HEK293 (cell line): ENCODE measurements around the gene SLC2A4RG.
A peak's percentile ranks its signal among the peaks of the same experiment; 100 is the strongest.

ENCODE experiments used
- CTCF ChIA-PET: fragments of 350-600 bp; formaldehyde crosslinking; extraction: SDS; loops from one replicate; lab custom pipeline; 2021; ENCODE audit warnings: antibody characterized with exemption; lab: Yijun Ruan, JAX
- POLR2A ChIA-PET: fragments of 300-600 bp; formaldehyde crosslinking; extraction: SDS; loops from one replicate; lab custom pipeline; 2020; ENCODE audit warnings: antibody characterized with exemption, inconsistent platforms; lab: Yijun Ruan, JAX
- H3K27ac ChIP-seq: fragments of 200-500 bp; sonication (Bioruptor generic); 2 replicates; pipeline ENCODE4 v1.5.1; 2014; ENCODE audit warnings: low read depth, low read length, control low read depth, inconsistent platforms; ENCODE audit errors: extremely low read depth
- H3K36me3 ChIP-seq, 2 experiments: fragments of 200-500 bp in 1 of 2; sonication (Bioruptor generic) in 1 of 2; 1 replicate in 1 of 2; 2 replicates in 1 of 2; pipeline ENCODE4 v1.5.1; 2014 to 2017; ENCODE audit warnings: inconsistent platforms in 2 of 2, low read length in 2 of 2; ENCODE audit not compliant: control insufficient read depth in 2 of 2, insufficient read depth in 1 of 2
- H3K4me1 ChIP-seq: fragments of 200-500 bp; sonication (Bioruptor generic); 2 replicates; pipeline ENCODE4 v1.5.1; 2014; ENCODE audit warnings: mild to moderate bottlenecking, low read length, inconsistent platforms; ENCODE audit not compliant: control insufficient read depth, insufficient read depth
- H3K4me3 ChIP-seq: 2 replicates; pipeline ENCODE4 v1.5.1; 2011; ENCODE audit warnings: low read depth, mild to moderate bottlenecking, control low read depth, low read length, moderate library complexity
- H3K9me3 ChIP-seq: fragments of 200-500 bp; sonication (Bioruptor generic); 2 replicates; pipeline ENCODE4 v1.5.1; 2014; ENCODE audit warnings: low read depth, low read length, inconsistent platforms; ENCODE audit not compliant: control insufficient read depth, insufficient read depth
- GLIS1 ChIP-seq: fragments of 450-650 bp; formaldehyde crosslinking; IDR thresholded peaks from 2 replicates; pipeline ENCODE4 v1.5.1; 2016; ENCODE audit warnings: missing biosample characterization, missing genetic modification characterization
- GLIS2 ChIP-seq: fragments of 450-650 bp; formaldehyde crosslinking; IDR thresholded peaks from 2 replicates; pipeline ENCODE4 v1.5.1; 2016; ENCODE audit warnings: missing biosample characterization, missing genetic modification characterization
- HIC1 ChIP-seq: fragments of 450-650 bp; formaldehyde crosslinking; IDR thresholded peaks from 2 replicates; pipeline ENCODE4 v1.5.1; 2016; ENCODE audit warnings: missing biosample characterization, missing genetic modification characterization
- HOXA7 ChIP-seq: sonication (generic); formaldehyde crosslinking; IDR thresholded peaks from 2 replicates; pipeline ENCODE4 v1.8.1; 2022; ENCODE audit warnings: missing genetic modification reagents, borderline replicate concordance
- IKZF3 ChIP-seq: fragments of 450-650 bp; IDR thresholded peaks from 2 replicates; pipeline ENCODE4 v1.5.0; 2018; ENCODE audit warnings: missing biosample characterization, mild to moderate bottlenecking, missing genetic modification characterization, moderate library complexity
- KLF8 ChIP-seq: fragments of 450-650 bp; formaldehyde crosslinking; IDR thresholded peaks from 2 replicates; pipeline ENCODE4 v1.5.1; 2016; ENCODE audit warnings: missing biosample characterization, missing genetic modification characterization
- SP3 ChIP-seq: fragments of 450-650 bp; formaldehyde crosslinking; IDR thresholded peaks from 2 replicates; pipeline ENCODE4 v1.5.1; 2016; ENCODE audit warnings: missing biosample characterization, missing genetic modification characterization
- YY1 ChIP-seq: fragments of 450-650 bp; formaldehyde crosslinking; IDR thresholded peaks from 2 replicates; pipeline ENCODE4 v1.5.1; 2018; ENCODE audit warnings: missing biosample characterization, missing genetic modification characterization
- ZBTB21 ChIP-seq: fragments of 450-650 bp; formaldehyde crosslinking; IDR thresholded peaks from 2 replicates; pipeline ENCODE4 v1.5.1; 2017; ENCODE audit warnings: missing biosample characterization, missing genetic modification characterization
- ZBTB7A ChIP-seq: fragments of 450-650 bp; formaldehyde crosslinking; IDR thresholded peaks from 2 replicates; pipeline ENCODE4 v1.5.1; 2016; ENCODE audit warnings: low read depth, missing biosample characterization, missing genetic modification characterization
- ZFHX2 ChIP-seq: fragments of 450-650 bp; formaldehyde crosslinking; conservative IDR thresholded peaks from 2 replicates; pipeline ENCODE4 v1.5.1; 2016; ENCODE audit warnings: missing biosample characterization, missing genetic modification characterization
- ZIC2 ChIP-seq: fragments of 450-650 bp; formaldehyde crosslinking; IDR thresholded peaks from 2 replicates; pipeline ENCODE4 v1.5.1; 2016; ENCODE audit warnings: missing biosample characterization, missing genetic modification characterization
- ZNF132 ChIP-seq: fragments of 450-650 bp; formaldehyde crosslinking; IDR thresholded peaks from 2 replicates; pipeline ENCODE4 v1.5.1; 2017; ENCODE audit warnings: missing biosample characterization, missing genetic modification characterization, borderline replicate concordance
- ZNF138 ChIP-seq: fragments of 450-650 bp; formaldehyde crosslinking; IDR thresholded peaks from 2 replicates; pipeline ENCODE4 v1.5.1; 2016; ENCODE audit warnings: missing biosample characterization, missing genetic modification characterization, borderline replicate concordance
- ZNF157 ChIP-seq: fragments of 450-650 bp; formaldehyde crosslinking; IDR thresholded peaks from 2 replicates; pipeline ENCODE4 v1.5.1; 2016; ENCODE audit warnings: missing biosample characterization, missing genetic modification characterization
- ZNF514 ChIP-seq: fragments of 450-650 bp; formaldehyde crosslinking; IDR thresholded peaks from 2 replicates; pipeline ENCODE4 v1.5.1; 2016; ENCODE audit warnings: missing biosample characterization, missing genetic modification characterization
- ZNF521 ChIP-seq: fragments of 450-650 bp; formaldehyde crosslinking; IDR thresholded peaks from 2 replicates; pipeline ENCODE4 v1.5.1; 2017; ENCODE audit warnings: missing biosample characterization, mild to moderate bottlenecking, missing genetic modification characterization
- ZNF529 ChIP-seq: fragments of 450-650 bp; formaldehyde crosslinking; IDR thresholded peaks from 2 replicates; pipeline ENCODE4 v1.5.1; 2017; ENCODE audit warnings: missing genetic modification characterization, missing biosample characterization; ENCODE audit not compliant: insufficient replicate concordance
- ZNF621 ChIP-seq: fragments of 450-650 bp; formaldehyde crosslinking; IDR thresholded peaks from 2 replicates; pipeline ENCODE4 v1.5.1; 2017; ENCODE audit warnings: missing biosample characterization, missing genetic modification characterization
- ZNF658 ChIP-seq: fragments of 450-650 bp; formaldehyde crosslinking; IDR thresholded peaks from 2 replicates; pipeline ENCODE4; 2016; ENCODE audit warnings: missing biosample characterization, missing genetic modification characterization
- ZNF664 ChIP-seq: fragments of 450-650 bp; formaldehyde crosslinking; IDR thresholded peaks from 2 replicates; pipeline ENCODE4 v1.5.1; 2016; ENCODE audit warnings: missing biosample characterization, missing genetic modification characterization
- ZNF701 ChIP-seq: fragments of 450-650 bp; formaldehyde crosslinking; IDR thresholded peaks from 2 replicates; pipeline ENCODE4 v1.5.1; 2016; ENCODE audit warnings: missing biosample characterization, missing genetic modification characterization
- ZNF704 ChIP-seq: fragments of 450-650 bp; formaldehyde crosslinking; IDR thresholded peaks from 2 replicates; pipeline ENCODE4 v1.5.1; 2016; ENCODE audit warnings: missing biosample characterization, missing genetic modification characterization
- ZNF791 ChIP-seq: fragments of 450-650 bp; formaldehyde crosslinking; IDR thresholded peaks from 2 replicates; pipeline ENCODE4 v1.5.1; 2016; ENCODE audit warnings: missing biosample characterization, missing genetic modification characterization
- TF ChIP-seq, protein P1 (sequence below): fragments of 450-650 bp; formaldehyde crosslinking; IDR thresholded peaks from 2 replicates; pipeline ENCODE4 v1.5.1; 2017; ENCODE audit warnings: missing biosample characterization, missing genetic modification characterization
- TF ChIP-seq, protein P2 (sequence below): fragments of 450-650 bp; formaldehyde crosslinking; IDR thresholded peaks from 2 replicates; pipeline ENCODE4 v1.5.1; 2016; ENCODE audit warnings: missing biosample characterization, missing genetic modification characterization

The SLC2A4RG gene

DNA sequence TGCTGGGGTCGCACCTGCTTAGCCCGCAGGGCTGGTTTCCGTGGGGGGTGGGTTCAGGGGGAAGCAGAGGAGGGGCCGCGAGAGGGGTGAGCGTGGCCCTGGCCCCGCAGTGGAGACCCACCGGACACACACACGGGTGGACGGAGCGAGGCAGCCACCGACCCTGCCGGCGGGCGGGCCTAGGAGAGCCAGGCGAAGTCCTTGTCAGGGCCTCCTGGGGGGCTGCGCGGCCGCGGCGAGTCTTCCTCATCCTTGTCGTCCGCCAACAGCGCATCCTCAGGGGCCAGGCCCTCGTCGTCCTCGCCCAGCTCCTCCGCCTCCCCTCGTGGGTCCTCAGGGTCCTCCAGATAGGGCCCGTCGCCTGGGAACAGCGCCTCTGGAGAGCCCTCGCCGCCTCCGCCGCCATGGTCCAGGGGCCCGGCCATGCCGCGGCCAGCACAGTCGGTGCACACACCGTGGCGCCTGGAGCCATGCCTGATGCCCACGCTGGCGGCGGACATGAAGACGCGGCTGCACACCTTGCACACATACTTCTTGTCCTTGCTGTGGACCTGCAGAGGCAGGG is 7.3 kb downstream of the SLC2A4RG start:
- Histone ChIP-seq H3K4me1 (no peaks in the 10 kb centered on the region), H3K4me3 (no peak overlapping the region), H3K27ac (no peak overlapping the region), H3K9me3 (no peaks in the 10 kb centered on the region), H3K36me3 (peaks cover 4 to 20% of the 10 kb centered on the region in 2 experiments; a peak in 1 of 3 replicates)
- CTCF ChIA-PET = no interaction called here
- no peak for TF ChIP-seq ZNF701
- TF ChIP-seq ZBTB21 = no peak
- no peak for TF ChIP-seq ZNF664 (tag by site-specific recombination)
- no peak for TF ChIP-seq YY1 (tag by site-specific recombination)
- no peak for TF ChIP-seq ZFHX2 (tag by site-specific recombination)
- TF ChIP-seq ZNF658 (tag by site-specific recombination) = no peak
- POLR2A ChIA-PET = interaction anchor here (0.6 kb wide), 1 partner anchor 96 kb away, joined by 5 read pairs; no protein-coding TSS in a partner anchor

DNA sequence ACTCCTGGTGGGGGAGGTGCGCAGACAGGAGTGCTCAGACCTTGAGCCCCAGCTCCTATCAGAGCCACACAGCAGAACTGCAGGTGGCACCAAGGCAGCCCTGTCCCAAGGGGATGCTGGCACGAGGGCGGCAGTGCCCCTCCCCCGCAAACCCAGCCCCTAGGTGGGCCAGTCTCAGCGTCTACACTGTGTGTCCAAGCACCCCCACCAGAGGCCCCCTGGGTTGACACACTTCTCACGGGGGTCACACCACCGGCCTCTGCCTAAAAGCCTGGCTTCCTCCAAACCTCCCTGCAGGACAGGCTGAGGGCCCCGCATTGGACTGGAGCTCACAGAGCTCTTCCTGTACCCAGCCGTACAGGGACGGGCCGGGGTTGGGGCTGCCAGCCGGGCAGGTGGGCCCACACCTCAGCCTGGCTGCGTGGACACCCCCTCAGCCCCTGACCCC is 8.1 kb downstream of the SLC2A4RG start:
- CTCF ChIA-PET = interaction anchor here (0.5 kb wide), 1 partner anchor 282 kb away, joined by 3 read pairs; no protein-coding TSS in a partner anchor
- POLR2A ChIA-PET = no interaction called here
- no peaks in the 10 kb centered on the region for H3K4me1 ChIP-seq
- peaks cover 4 to 11% of the 10 kb centered on the region in 2 experiments; a peak in 1 of 3 replicates for H3K36me3 ChIP-seq
- no peak overlapping the region for H3K4me3 ChIP-seq
- TF ChIP-seq IKZF3 = no peak
- TF ChIP-seq GLIS1 = peak; percentile 64
- no peak for TF ChIP-seq YY1 (tag by site-specific recombination)
- no peak for TF ChIP-seq HOXA7 (CRISPR knock-in tag)
- peak; percentile 13; the same call in 1 of the 2 replicates for TF ChIP-seq HIC1 (tag by site-specific recombination)
- TF ChIP-seq SP3 = no peak
- TF ChIP-seq ZNF514 (tag by site-specific recombination) = no peak
- TF ChIP-seq ZNF529 (tag by site-specific recombination) = no peak
- no peak for TF ChIP-seq ZNF621 (tag by site-specific recombination)
- TF ChIP-seq KLF8 (tag by site-specific recombination) = no peak
- no peak for TF ChIP-seq ZNF521
- 0 out of 2 replicates have a peak, but pooled peaks have one; percentile 30 for TF ChIP-seq ZBTB7A
- no peak for TF ChIP-seq ZNF701
- no peak for TF ChIP-seq ZNF138
- TF ChIP-seq, protein P1, sequence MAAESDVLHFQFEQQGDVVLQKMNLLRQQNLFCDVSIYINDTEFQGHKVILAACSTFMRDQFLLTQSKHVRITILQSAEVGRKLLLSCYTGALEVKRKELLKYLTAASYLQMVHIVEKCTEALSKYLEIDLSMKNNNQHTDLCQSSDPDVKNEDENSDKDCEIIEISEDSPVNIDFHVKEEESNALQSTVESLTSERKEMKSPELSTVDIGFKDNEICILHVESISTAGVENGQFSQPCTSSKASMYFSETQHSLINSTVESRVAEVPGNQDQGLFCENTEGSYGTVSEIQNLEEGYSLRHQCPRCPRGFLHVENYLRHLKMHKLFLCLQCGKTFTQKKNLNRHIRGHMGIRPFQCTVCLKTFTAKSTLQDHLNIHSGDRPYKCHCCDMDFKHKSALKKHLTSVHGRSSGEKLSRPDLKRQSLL (tag by site-specific recombination) = no peak
- no peak for TF ChIP-seq ZNF132
- TF ChIP-seq ZNF658 (tag by site-specific recombination) = no peak
- TF ChIP-seq ZNF704 (tag by site-specific recombination) = no peak
- no peak for TF ChIP-seq ZNF157 (tag by site-specific recombination)
- TF ChIP-seq ZNF791 (tag by site-specific recombination) = no peak
- TF ChIP-seq GLIS2 (tag by site-specific recombination) = peak; percentile 40; the same call in 1 of the 2 replicates
- peak; percentile 11; the same call in 1 of the 2 replicates for TF ChIP-seq ZIC2 (tag by site-specific recombination)
- TF ChIP-seq, protein P2, sequence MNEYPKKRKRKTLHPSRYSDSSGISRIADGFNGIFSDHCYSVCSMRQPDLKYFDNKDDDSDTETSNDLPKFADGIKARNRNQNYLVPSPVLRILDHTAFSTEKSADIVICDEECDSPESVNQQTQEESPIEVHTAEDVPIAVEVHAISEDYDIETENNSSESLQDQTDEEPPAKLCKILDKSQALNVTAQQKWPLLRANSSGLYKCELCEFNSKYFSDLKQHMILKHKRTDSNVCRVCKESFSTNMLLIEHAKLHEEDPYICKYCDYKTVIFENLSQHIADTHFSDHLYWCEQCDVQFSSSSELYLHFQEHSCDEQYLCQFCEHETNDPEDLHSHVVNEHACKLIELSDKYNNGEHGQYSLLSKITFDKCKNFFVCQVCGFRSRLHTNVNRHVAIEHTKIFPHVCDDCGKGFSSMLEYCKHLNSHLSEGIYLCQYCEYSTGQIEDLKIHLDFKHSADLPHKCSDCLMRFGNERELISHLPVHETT (tag by site-specific recombination) = no peak
- H3K9me3 ChIP-seq = no peaks in the 10 kb centered on the region
- H3K27ac ChIP-seq = no peak overlapping the region
